SU-DHL-6 (cell line): Measurements from ENCODE around the gene DSCAML1.

Experiments used
- H2AFZ ChIP-seq: fragments of 200-600 bp; sonication (generic); 2 replicates; pipeline ENCODE4 v1.6.1; 2014; ENCODE audit warnings: low read depth, mild to moderate bottlenecking, moderate library complexity, mixed read lengths, antibody characterized with exemption, low read length; ENCODE audit not compliant: severe bottlenecking
- H3F3A ChIP-seq: fragments of 200-600 bp; shearing (Covaris generic); 2 replicates; pipeline ENCODE4 v1.6.0; 2016; ENCODE audit warnings: antibody characterized with exemption, mild to moderate bottlenecking; ENCODE audit not compliant: insufficient read depth
- H3K27ac ChIP-seq: fragments of 200-600 bp; sonication (generic); 2 replicates; pipeline ENCODE4 v1.5.1; 2016; ENCODE audit warnings: low read depth, mild to moderate bottlenecking, low read length, moderate library complexity, mixed read lengths
- H3K27me3 ChIP-seq: fragments of 200-600 bp; sonication (generic), shearing (Covaris generic); 2 replicates; pipeline ENCODE4 v1.6.0; 2014; ENCODE audit warnings: mild to moderate bottlenecking, low read length
- H3K36me3 ChIP-seq: fragments of 200-600 bp; sonication (generic); 2 replicates; pipeline ENCODE4 v1.6.1; 2014; ENCODE audit warnings: mild to moderate bottlenecking, low read length, mixed read lengths
- H3K4me2 ChIP-seq: fragments of 300-600, 200-600 bp; shearing (Covaris generic), sonication (generic); 2 replicates; pipeline ENCODE4 v1.6.0; 2014; ENCODE audit warnings: low read length, low read depth, mild to moderate bottlenecking; ENCODE audit not compliant: poor library complexity, severe bottlenecking
- H3K4me3 ChIP-seq: fragments of 200-600 bp; sonication (generic); 2 replicates; pipeline ENCODE4 v1.5.1; 2014; ENCODE audit warnings: antibody characterized with exemption, low read length, mild to moderate bottlenecking, mixed read lengths; ENCODE audit not compliant: insufficient read depth, poor library complexity, severe bottlenecking
- H3K79me2 ChIP-seq: fragments of 200-600 bp; sonication (generic); 2 replicates; pipeline ENCODE4 v1.6.1; 2014; ENCODE audit warnings: mild to moderate bottlenecking, low read length, moderate library complexity; ENCODE audit not compliant: insufficient read depth
- H3K9ac ChIP-seq: fragments of 200-600 bp; sonication (generic); 2 replicates; pipeline ENCODE4 v1.7.0; 2014; ENCODE audit warnings: mild to moderate bottlenecking, low read length
- H3K9me2 ChIP-seq: fragments of 200-600 bp; sonication (generic); replicated peaks from 2 replicates; pipeline ENCODE4 v1.6.1; 2014; ENCODE audit warnings: low read length; ENCODE audit not compliant: insufficient read depth
- H3K9me3 ChIP-seq: fragments of 200-600 bp; sonication (generic); 2 replicates; pipeline ENCODE4 v1.6.1; 2014; ENCODE audit warnings: low read length, mixed read lengths; ENCODE audit not compliant: insufficient read depth
- H4K20me1 ChIP-seq: fragments of 200-600 bp; sonication (generic); 2 replicates; pipeline ENCODE4 v1.6.1; 2014; ENCODE audit warnings: low read depth, mild to moderate bottlenecking, antibody characterized with exemption, low read length, moderate library complexity, mixed read lengths
- EZH2phosphoT487 ChIP-seq: fragments of 200-600 bp; sonication (generic), shearing (Covaris generic); conservative IDR thresholded peaks from 2 replicates; pipeline ENCODE4 v1.6.1; 2018; ENCODE audit warnings: mild to moderate bottlenecking, antibody characterized with exemption, low read length, moderate library complexity, mixed read lengths
- TF ChIP-seq, protein P1 (sequence below): fragments of 200-600 bp; sonication (generic); IDR thresholded peaks from one replicate; pipeline ENCODE4 v1.5.1; 2017; ENCODE audit warnings: antibody characterized with exemption, mild to moderate bottlenecking, low read length, moderate library complexity; ENCODE audit not compliant: insufficient read depth, poor library complexity, severe bottlenecking

The DSCAML1 gene

DNA sequence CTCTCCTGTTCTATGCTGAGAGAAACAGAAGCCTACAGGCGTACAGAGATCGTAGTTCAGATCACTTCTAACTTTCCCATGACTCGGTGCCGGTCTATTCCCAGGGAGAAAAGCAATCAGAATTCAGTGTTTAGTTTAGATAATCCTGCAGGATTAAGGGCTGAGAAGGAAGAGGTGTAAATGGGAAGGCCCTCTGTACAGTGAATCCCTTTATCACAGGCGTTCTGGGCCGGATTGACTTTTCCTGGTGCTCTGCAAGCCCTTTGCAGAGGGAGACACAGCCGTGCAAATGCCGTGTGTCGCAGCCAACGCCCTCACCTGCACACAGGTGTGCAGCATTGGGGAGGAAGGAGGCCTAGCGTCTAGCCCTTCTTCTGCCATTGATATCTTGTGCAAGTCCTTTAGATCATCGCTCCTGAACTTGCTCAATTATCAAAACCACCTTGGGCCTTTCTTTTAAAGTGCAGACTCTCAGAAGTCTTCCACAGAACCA is 90.6 kb downstream of the DSCAML1 start:
- Histone ChIP-seq H3K36me3 (no peaks in the 10 kb centered on the region), H3K27ac (no peak overlapping the region), H3K4me2 (no peak overlapping the region), H4K20me1 (no peaks in the 10 kb centered on the region), H3K79me2 (no peaks in the 10 kb centered on the region), H3K4me3 (no peak overlapping the region), H3K27me3 (no peaks in the 10 kb centered on the region), H3F3A (no peaks in the 10 kb centered on the region), H2AFZ (no peak overlapping the region), H3K9ac (no peak overlapping the region), H3K9me3 (no peaks in the 10 kb centered on the region), H3K9me2 (no peaks in the 10 kb centered on the region)
- TF ChIP-seq EZH2phosphoT487: no peak
- TF ChIP-seq, protein P1, sequence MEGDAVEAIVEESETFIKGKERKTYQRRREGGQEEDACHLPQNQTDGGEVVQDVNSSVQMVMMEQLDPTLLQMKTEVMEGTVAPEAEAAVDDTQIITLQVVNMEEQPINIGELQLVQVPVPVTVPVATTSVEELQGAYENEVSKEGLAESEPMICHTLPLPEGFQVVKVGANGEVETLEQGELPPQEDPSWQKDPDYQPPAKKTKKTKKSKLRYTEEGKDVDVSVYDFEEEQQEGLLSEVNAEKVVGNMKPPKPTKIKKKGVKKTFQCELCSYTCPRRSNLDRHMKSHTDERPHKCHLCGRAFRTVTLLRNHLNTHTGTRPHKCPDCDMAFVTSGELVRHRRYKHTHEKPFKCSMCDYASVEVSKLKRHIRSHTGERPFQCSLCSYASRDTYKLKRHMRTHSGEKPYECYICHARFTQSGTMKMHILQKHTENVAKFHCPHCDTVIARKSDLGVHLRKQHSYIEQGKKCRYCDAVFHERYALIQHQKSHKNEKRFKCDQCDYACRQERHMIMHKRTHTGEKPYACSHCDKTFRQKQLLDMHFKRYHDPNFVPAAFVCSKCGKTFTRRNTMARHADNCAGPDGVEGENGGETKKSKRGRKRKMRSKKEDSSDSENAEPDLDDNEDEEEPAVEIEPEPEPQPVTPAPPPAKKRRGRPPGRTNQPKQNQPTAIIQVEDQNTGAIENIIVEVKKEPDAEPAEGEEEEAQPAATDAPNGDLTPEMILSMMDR: no peak

DNA sequence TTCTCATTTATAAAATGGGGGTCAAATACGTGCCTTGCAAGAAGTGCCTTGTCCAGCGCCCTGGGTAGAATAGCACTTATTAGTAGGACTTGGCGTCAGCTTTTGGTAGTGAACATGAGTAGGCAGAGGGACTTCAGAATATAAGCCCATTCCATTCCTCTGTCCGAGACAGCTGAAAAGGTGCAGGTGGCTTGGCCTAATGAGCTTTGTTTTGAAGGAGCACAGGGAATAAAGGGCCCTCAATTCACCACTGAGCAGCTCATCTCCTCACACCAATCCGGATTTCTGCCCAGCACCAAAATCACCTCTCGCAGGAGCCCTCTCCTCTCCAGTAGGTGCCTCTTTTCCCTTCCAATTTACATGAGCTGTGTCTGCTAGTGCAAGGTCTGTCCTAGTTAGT is 91.2 kb downstream of the DSCAML1 start:
- Histone ChIP-seq H4K20me1 (no peaks in the 10 kb centered on the region), H3K36me3 (no peaks in the 10 kb centered on the region), H3K79me2 (no peaks in the 10 kb centered on the region), H3K4me2 (no peak overlapping the region), H3K9ac (no peak overlapping the region), H3K9me2 (no peaks in the 10 kb centered on the region), H3K27ac (no peak overlapping the region), H2AFZ (no peak overlapping the region), H3F3A (no peaks in the 10 kb centered on the region), H3K4me3 (no peak overlapping the region), H3K9me3 (no peaks in the 10 kb centered on the region), H3K27me3 (no peaks in the 10 kb centered on the region)
- TF ChIP-seq, protein P1: no peak
- no peak for TF ChIP-seq EZH2phosphoT487

DNA sequence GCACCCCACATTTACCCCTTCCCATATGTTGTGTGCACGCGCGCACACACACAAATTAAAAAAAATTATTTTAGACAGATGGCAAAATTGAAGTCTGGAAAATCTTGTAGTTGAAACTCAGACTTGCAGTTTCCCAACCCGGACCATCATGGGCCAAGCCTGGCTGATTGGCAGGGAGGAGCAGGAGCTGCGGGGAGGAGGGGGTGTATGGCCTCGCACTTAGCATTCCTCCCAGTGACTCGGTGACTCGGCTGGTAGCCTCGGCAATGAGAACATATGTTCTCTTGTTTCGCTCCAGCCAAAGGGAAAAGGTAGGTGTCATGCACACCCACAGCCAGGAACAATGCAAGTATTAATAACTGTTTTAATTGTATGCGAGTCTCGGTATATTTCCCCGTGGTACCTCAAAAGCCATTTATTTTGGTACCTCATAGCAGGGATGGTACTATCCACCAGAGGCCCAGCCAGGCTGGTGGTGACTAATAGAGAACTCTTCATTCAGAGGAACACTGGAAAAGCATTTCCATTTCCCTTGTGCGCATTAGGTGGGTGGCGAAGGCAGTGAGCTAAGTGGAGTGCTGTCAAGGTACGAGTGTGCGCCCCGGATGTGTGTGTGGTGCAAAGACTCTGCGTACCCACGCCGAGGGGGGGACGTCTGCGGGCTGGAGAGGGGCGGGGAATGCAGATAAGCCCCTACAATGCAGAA is 92.5 kb downstream of the DSCAML1 start:
- H3K9me3 ChIP-seq: no peaks in the 10 kb centered on the region
- no peaks in the 10 kb centered on the region for H3F3A ChIP-seq
- no peak overlapping the region for H2AFZ ChIP-seq
- H3K79me2 ChIP-seq: no peaks in the 10 kb centered on the region
- no peaks in the 10 kb centered on the region for H4K20me1 ChIP-seq
- H3K27ac ChIP-seq: no peak overlapping the region
- H3K36me3 ChIP-seq: no peaks in the 10 kb centered on the region
- no peak overlapping the region for H3K4me3 ChIP-seq
- H3K4me2 ChIP-seq: no peak overlapping the region
- H3K9me2 ChIP-seq: no peaks in the 10 kb centered on the region
- no peak for TF ChIP-seq EZH2phosphoT487
- TF ChIP-seq, protein P1: no peak
- H3K27me3 ChIP-seq: no peaks in the 10 kb centered on the region
- no peak overlapping the region for H3K9ac ChIP-seq
